GM19463 (cell line): ENCODE data around the gene PPM1L.

ENCODE experiments used
- ATAC-seq: cut with Tn5 transposase; IDR thresholded peaks from one replicate; pipeline ENCODE4 v1.9.1; 2021; ENCODE audit warnings: mild to moderate bottlenecking, moderate library complexity; ENCODE audit not compliant: unreplicated experiment

PPM1L gene

GRCh38 chr3:161026612-161027510 lies 270.8 kb downstream of the PPM1L start:
- ATAC-seq = no peak

GRCh38 chr3:161028555-161029153 lies 272.6 kb downstream of the PPM1L start:
- ATAC-seq = no peak

GRCh38 chr3:161031134-161031533 lies 275.1 kb downstream of the PPM1L start:
- ATAC-seq = no peak

- ATAC-seq = peak; percentile 64
These were observed 279.0 kb downstream of the PPM1L start for GRCh38 chr3:161034913-161035550.

- ATAC-seq = no peak
These were observed 279.7 kb downstream of the PPM1L start for GRCh38 chr3:161035711-161036110.

- ATAC-seq = no peak
These were observed 282.7 kb downstream of the PPM1L start for GRCh38 chr3:161038725-161039124.

- peak; percentile 47 for ATAC-seq
These were observed 286.0 kb downstream of the PPM1L start for GRCh38 chr3:161042023-161042501.

GRCh38 chr3:161043336-161044035 lies 287.5 kb downstream of the PPM1L start:
- ATAC-seq = peak; percentile 73

GRCh38 chr3:161049683-161050248 lies 293.7 kb downstream of the PPM1L start:
- ATAC-seq = no peak

- ATAC-seq = no peak
These were observed 294.9 kb downstream of the PPM1L start for GRCh38 chr3:161050935-161051334.

GRCh38 chr3:161051856-161052255 lies 295.8 kb downstream of the PPM1L start:
- no peak for ATAC-seq

- no peak for ATAC-seq
These were observed 299.0 kb downstream of the PPM1L start for GRCh38 chr3:161054860-161055604.

GRCh38 chr3:161064413-161064812 lies 308.4 kb downstream of the PPM1L start:
- no peak for ATAC-seq

GRCh38 chr3:161066930-161067329 lies 310.9 kb downstream of the PPM1L start:
- ATAC-seq = no peak

GRCh38 chr3:161067335-161067734 lies 311.3 kb downstream of the PPM1L start:
- peak; percentile 20 for ATAC-seq

- peak; percentile 90 for ATAC-seq
These were observed 313.6 kb downstream of the PPM1L start for GRCh38 chr3:161069511-161070251.

GRCh38 chr3:161070252-161070930 lies 314.4 kb downstream of the PPM1L start:
- no peak for ATAC-seq

- ATAC-seq = no peak
These were observed 315.1 kb downstream of the PPM1L start for GRCh38 chr3:161070980-161071663.
